Measurements from ENCODE around the gene SLC35B2.

DNA sequence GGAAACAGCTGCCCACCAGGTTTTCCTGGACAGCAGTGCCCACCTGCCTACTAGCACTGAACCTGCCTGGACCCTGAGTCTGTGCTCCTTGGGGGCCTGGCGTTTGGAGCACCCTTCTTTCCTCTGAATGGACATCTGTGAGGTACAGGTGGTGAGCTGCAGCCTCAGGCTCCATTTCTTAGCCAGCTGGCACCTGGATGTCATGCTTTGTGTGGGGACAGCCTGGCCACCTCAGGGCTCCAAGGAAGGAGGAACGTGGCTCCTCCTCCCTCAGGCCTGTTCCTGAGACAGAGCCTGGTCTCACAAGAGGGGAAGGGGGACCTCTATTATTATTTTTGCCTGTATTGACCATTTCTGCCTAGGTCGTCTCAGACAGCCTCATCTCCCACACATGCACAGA lies 21.0 kb upstream of the SLC35B2 start:
- TF ChIP-seq EP300 (IDR thresholded peaks at IDR 0.05; ENCODE audit: borderline replicate concordance) (no peak), YY1 (IDR thresholded peaks at IDR 0.05; ENCODE audit: low read depth) (no peak), ZBTB7A (IDR thresholded peaks at IDR 0.05; ENCODE audit: low read depth) (no peak), RAD21 (IDR thresholded peaks at IDR 0.05; ENCODE audit: low read depth) (no peak), EGR1 (IDR thresholded peaks at IDR 0.05) (no peak), CEBPB (IDR thresholded peaks at IDR 0.05) (no peak), CREB1 (IDR thresholded peaks at IDR 0.05; ENCODE audit: low read depth) (no peak), TEAD4 (IDR thresholded peaks at IDR 0.05) (no peak)
- TF ChIP-seq, protein P1, sequence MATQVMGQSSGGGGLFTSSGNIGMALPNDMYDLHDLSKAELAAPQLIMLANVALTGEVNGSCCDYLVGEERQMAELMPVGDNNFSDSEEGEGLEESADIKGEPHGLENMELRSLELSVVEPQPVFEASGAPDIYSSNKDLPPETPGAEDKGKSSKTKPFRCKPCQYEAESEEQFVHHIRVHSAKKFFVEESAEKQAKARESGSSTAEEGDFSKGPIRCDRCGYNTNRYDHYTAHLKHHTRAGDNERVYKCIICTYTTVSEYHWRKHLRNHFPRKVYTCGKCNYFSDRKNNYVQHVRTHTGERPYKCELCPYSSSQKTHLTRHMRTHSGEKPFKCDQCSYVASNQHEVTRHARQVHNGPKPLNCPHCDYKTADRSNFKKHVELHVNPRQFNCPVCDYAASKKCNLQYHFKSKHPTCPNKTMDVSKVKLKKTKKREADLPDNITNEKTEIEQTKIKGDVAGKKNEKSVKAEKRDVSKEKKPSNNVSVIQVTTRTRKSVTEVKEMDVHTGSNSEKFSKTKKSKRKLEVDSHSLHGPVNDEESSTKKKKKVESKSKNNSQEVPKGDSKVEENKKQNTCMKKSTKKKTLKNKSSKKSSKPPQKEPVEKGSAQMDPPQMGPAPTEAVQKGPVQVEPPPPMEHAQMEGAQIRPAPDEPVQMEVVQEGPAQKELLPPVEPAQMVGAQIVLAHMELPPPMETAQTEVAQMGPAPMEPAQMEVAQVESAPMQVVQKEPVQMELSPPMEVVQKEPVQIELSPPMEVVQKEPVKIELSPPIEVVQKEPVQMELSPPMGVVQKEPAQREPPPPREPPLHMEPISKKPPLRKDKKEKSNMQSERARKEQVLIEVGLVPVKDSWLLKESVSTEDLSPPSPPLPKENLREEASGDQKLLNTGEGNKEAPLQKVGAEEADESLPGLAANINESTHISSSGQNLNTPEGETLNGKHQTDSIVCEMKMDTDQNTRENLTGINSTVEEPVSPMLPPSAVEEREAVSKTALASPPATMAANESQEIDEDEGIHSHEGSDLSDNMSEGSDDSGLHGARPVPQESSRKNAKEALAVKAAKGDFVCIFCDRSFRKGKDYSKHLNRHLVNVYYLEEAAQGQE (IDR thresholded peaks at IDR 0.05; ENCODE audit: low read depth), result no peak
